HepG2 (cell line): Measurements from ENCODE around the gene FBF1. TPM values are rescaled to one million over a fixed set of nuclear protein-coding genes. Genes with fewer than 3 reads are reported as not detected.

ENCODE experiments used
- ATAC-seq: fragments of 200-7000 bp; cut with Tn5 transposase; 3 replicates; pipeline ENCODE4 v1.9.1; 2020; ENCODE audit warnings: mild to moderate bottlenecking, moderate library complexity
- BruUV-seq: library from RNA; stranded (reverse); fragments of 400-500 nt; replicated peaks from 2 replicates; lab custom pipeline; 2021; lab: Mats Ljungman, UMichigan
- CTCF ChIA-PET: fragments of 300-600 bp; formaldehyde crosslinking; extraction: SDS; loops from one replicate; lab custom pipeline; 2021; ENCODE audit warnings: low total read pairs, inconsistent platforms, low intra/inter-chr PET ratio; lab: Yijun Ruan, JAX
- POLR2A ChIA-PET: fragments of 350-600 bp; sonication (Branson Sonifier 250); formaldehyde crosslinking; loops from one replicate; lab custom pipeline; 2020; ENCODE audit warnings: antibody characterized with exemption, inconsistent platforms; lab: Yijun Ruan, JAX
- DNase-seq: peaks from one replicate; pipeline ENCODE4 v3.0.0-alpha.2; 2015; ENCODE audit warnings: low spot score
- FAIRE-seq: peaks from 3 replicates; lab custom pipeline; 2011; peaks lifted over from hg19 to GRCh38; lab: Jason Lieb, UNC
- H2AFZ ChIP-seq: one replicate; pipeline ENCODE4 v1.6.1; 2011; ENCODE audit warnings: low read length, inconsistent platforms
- H3K27ac ChIP-seq: fragments of 300-600 bp; 3 replicates; pipeline ENCODE4 v1.8.0; 2011; ENCODE audit warnings: mixed run types, mild to moderate bottlenecking, mixed read lengths, low read length, inconsistent platforms; ENCODE audit not compliant: insufficient read depth; ENCODE audit errors: extremely low read length
- H3K27me3 ChIP-seq, 2 experiments: fragments of 200-600 bp in 1 of 2; 2 replicates in 1 of 2; 3 replicates in 1 of 2; pipeline versions ENCODE4 v1.6.0 to v1.8.0; 2011; ENCODE audit warnings: low read length in 2 of 2, mild to moderate bottlenecking in 2 of 2, moderate library complexity in 2 of 2, inconsistent platforms in 1 of 2; ENCODE audit not compliant: insufficient read depth in 2 of 2, control insufficient read depth in 1 of 2
- H3K36me3 ChIP-seq, 2 experiments: fragments of 200-600 bp in 1 of 2; replicated peaks in 1 of 2; 2 replicates in 1 of 2; 3 replicates in 1 of 2; pipeline versions ENCODE4 v1.5.1 to v1.8.0; 2011; ENCODE audit warnings: low read length in 2 of 2, inconsistent platforms in 1 of 2; ENCODE audit not compliant: insufficient read depth in 2 of 2, control insufficient read depth in 1 of 2
- H3K4me1 ChIP-seq: 2 replicates; pipeline ENCODE4 v1.5.1; 2012; ENCODE audit warnings: low read length, inconsistent platforms; ENCODE audit not compliant: insufficient read depth
- H3K4me2 ChIP-seq: 2 replicates; pipeline ENCODE4 v1.6.0; 2011; ENCODE audit warnings: low read depth, low read length, inconsistent platforms
- H3K4me3 ChIP-seq, 3 experiments: fragments of 200-600 bp in 1 of 3; sonication (generic), shearing (Covaris generic) in 1 of 3; replicated peaks in 1 of 3; 2 replicates each; pipeline ENCODE4 v1.5.1; 2011 to 2016; ENCODE audit warnings: low read length in 3 of 3, inconsistent platforms in 2 of 3, low read depth in 2 of 3, mild to moderate bottlenecking in 2 of 3, control low read depth in 1 of 3, mixed read lengths in 1 of 3; ENCODE audit not compliant: insufficient read depth in 1 of 3
- H3K79me2 ChIP-seq: one replicate; pipeline ENCODE4 v1.6.1; 2011; ENCODE audit warnings: low read length, inconsistent platforms; ENCODE audit not compliant: insufficient read depth
- H3K9ac ChIP-seq: 2 replicates; pipeline ENCODE4 v1.6.0; 2011; ENCODE audit warnings: mild to moderate bottlenecking, low read depth, low read length, inconsistent platforms; ENCODE audit not compliant: insufficient read depth
- H3K9me3 ChIP-seq: 2 replicates; pipeline ENCODE4 v1.5.1; 2012; ENCODE audit warnings: mild to moderate bottlenecking, low read length
- H4K20me1 ChIP-seq: 2 replicates; pipeline ENCODE4 v1.6.0; 2011; ENCODE audit warnings: inconsistent platforms, mild to moderate bottlenecking, low read length, moderate library complexity; ENCODE audit not compliant: insufficient read depth
- BCL6 ChIP-seq: IDR thresholded peaks from 2 replicates; pipeline ENCODE4 v1.6.1; 2016; ENCODE audit warnings: missing genetic modification reagents, missing compliant biosample characterization
- EHMT2 ChIP-seq: fragments of 200-600 bp; sonication (generic); IDR thresholded peaks from 2 replicates; pipeline ENCODE4 v1.7.0; 2017; ENCODE audit warnings: antibody characterized with exemption, low read depth, low read length, borderline replicate concordance
- ESRRA ChIP-seq: sonication (generic); formaldehyde crosslinking; IDR thresholded peaks from 2 replicates; pipeline ENCODE4 v1.5.1; 2020; ENCODE audit warnings: mild to moderate bottlenecking, low read depth, missing genetic modification reagents
- HOXA3 ChIP-seq: sonication (generic); formaldehyde crosslinking; IDR thresholded peaks from 2 replicates; pipeline ENCODE4 v1.5.0; 2020; ENCODE audit warnings: missing genetic modification reagents
- KDM3A ChIP-seq: IDR thresholded peaks from 2 replicates; pipeline ENCODE4 v1.6.1; 2018; ENCODE audit warnings: low read depth, missing compliant biosample characterization
- RFXANK ChIP-seq: IDR thresholded peaks from 2 replicates; pipeline ENCODE4 v1.6.1; 2016
- SP1 ChIP-seq, 2 experiments: fragments of 450-650 bp in 1 of 2; sonication (generic) in 1 of 2; formaldehyde crosslinking in 1 of 2; IDR thresholded peaks; 2 replicates each; pipeline versions ENCODE4 v1.4.0 to v1.6.1; 2016 to 2020; ENCODE audit warnings: missing genetic modification reagents in 1 of 2
- SSRP1 ChIP-seq: IDR thresholded peaks from 2 replicates; pipeline ENCODE4 v1.6.1; 2016; ENCODE audit warnings: control low read depth
- TIGD3 ChIP-seq: sonication (generic); formaldehyde crosslinking; IDR thresholded peaks from 2 replicates; pipeline ENCODE4 v1.5.1; 2020; ENCODE audit warnings: mild to moderate bottlenecking, missing genetic modification reagents, borderline replicate concordance
- ZNF20 ChIP-seq: sonication (generic); formaldehyde crosslinking; IDR thresholded peaks from 2 replicates; pipeline ENCODE4 v1.4.0; 2020; ENCODE audit warnings: mild to moderate bottlenecking, moderate library complexity, missing genetic modification reagents
- ZNF512B ChIP-seq: sonication (generic); formaldehyde crosslinking; IDR thresholded peaks from 2 replicates; pipeline ENCODE4 v1.5.1; 2020; ENCODE audit warnings: missing genetic modification reagents, mild to moderate bottlenecking, borderline replicate concordance
- ZNF580 ChIP-seq: IDR thresholded peaks from 2 replicates; pipeline ENCODE4 v1.6.1; 2016; ENCODE audit warnings: low read depth, borderline replicate concordance
- ZNF710 ChIP-seq: sonication (generic); formaldehyde crosslinking; IDR thresholded peaks from 2 replicates; pipeline ENCODE4 v1.5.0; 2020; ENCODE audit warnings: mild to moderate bottlenecking, missing genetic modification reagents, borderline replicate concordance
- ZNF740 ChIP-seq: sonication (generic); formaldehyde crosslinking; IDR thresholded peaks from 2 replicates; pipeline ENCODE4 v1.4.0; 2020; ENCODE audit warnings: missing genetic modification reagents
- ZSCAN12 ChIP-seq: sonication (generic); formaldehyde crosslinking; IDR thresholded peaks from 2 replicates; pipeline ENCODE4 v1.9.0; 2021; ENCODE audit warnings: mild to moderate bottlenecking, missing genetic modification reagents
- WGBS: methylation state at CpG from one replicate; pipeline ENCODE4 v1.1.6; 2017; ENCODE audit warnings: low lambda C conversion rate; 5-methylcytosine and 5-hydroxymethylcytosine counted together
- in situ Hi-C: cut with HindIII; loops from 2 replicates; pipeline ENCODE4 v1.10.0; 2017; ENCODE audit warnings: low pct_unique_long_range_greater_than_20kb; ENCODE audit not compliant: extremely low pct_ligation_motif_present
- intact Hi-C: fragments of 100-400 bp; cut with micrococcal nuclease; formaldehyde crosslinking; loops from one replicate; pipeline ENCODE4 v1.10.0; 2022; ENCODE audit not compliant: unreplicated experiment
- polyA plus RNA-seq, 8 experiments: library from polyadenylated mRNA; depleted of rRNA in 3 of 8; stranded (reverse) in 7 of 8; unstranded in 1 of 8; fragments of >200 nt; fragmentation: Illumina TruSeq in 4 of 8; extraction: Trizol in 4 of 8; gene quantifications; 2 replicates each; pipeline versions ENCODE4 v1.2.1 to v1.2.3, GENCODE V29; 2011 to 2016; ENCODE audit warnings: low read depth in 4 of 8, missing spikeins in 1 of 8, mixed read lengths in 1 of 8; ENCODE audit not compliant: insufficient read depth in 1 of 8
- total RNA-seq, 5 experiments: library from RNA; depleted of rRNA; stranded (reverse); fragments of >200 nt; fragmentation: Illumina TruSeq; extraction: Trizol; gene quantifications; 2 replicates each; pipeline ENCODE4 v1.2.3, GENCODE V29; 2016; ENCODE audit warnings: low read depth in 1 of 5

Gene FBF1
- total and polyA plus RNA-seq, 2 of the 13 experiments (the other 11 are each of a cell fraction or from before 2014, with no cell fraction given): 2.4 to 8.1 TPM

- DNase-seq (no peak), FAIRE-seq (no peak), ATAC-seq (no peak)
- H3K27me3 ChIP-seq: no peaks in the 10 kb centered on the region
- no peak overlapping the region for H3K4me3 ChIP-seq
- no peaks in the 10 kb centered on the region for H3K79me2 ChIP-seq
- in situ Hi-C loops: no loop called here
- CTCF ChIA-PET: no interaction called here
- H3K4me2 ChIP-seq: no peak overlapping the region
- 84% methylated on average over 4 of the region's 4 CpGs for WGBS
- H3K9me3 ChIP-seq: no peaks in the 10 kb centered on the region
- TF ChIP-seq SP1 (IDR thresholded peaks at IDR 0.05) (no peak), SP1 (CRISPR knock-in tag; IDR thresholded peaks at IDR 0.05) (no peak), HOXA3 (CRISPR knock-in tag) (no peak), ZNF20 (CRISPR knock-in tag) (no peak), ZSCAN12 (no peak), ZNF740 (CRISPR knock-in tag) (no peak), BCL6 (no peak), ESRRA (CRISPR knock-in tag) (no peak), RFXANK (CRISPR knock-in tag) (no peak), ZNF512B (no peak), ZNF710 (CRISPR knock-in tag) (no peak), SSRP1 (CRISPR knock-in tag) (no peak), TIGD3 (CRISPR knock-in tag) (no peak), KDM3A (CRISPR knock-in tag) (no peak), EHMT2 (no peak), ZNF580 (no peak)
- BruUV-seq: no TSS peak
- H3K4me1 ChIP-seq: peaks cover 6% of the 10 kb centered on the region; the same call in 1 of the 2 replicates
- H2AFZ ChIP-seq: no peak overlapping the region
- POLR2A ChIA-PET: interaction anchor here (1.4 kb wide), 1 partner anchor 63 kb away, joined by 4 read pairs; no protein-coding TSS in a partner anchor
- H3K36me3 ChIP-seq: no peaks in the 10 kb centered on the region
- no peaks in the 10 kb centered on the region for H4K20me1 ChIP-seq
- intact Hi-C loops: no loop called here
- no peak overlapping the region for H3K27ac ChIP-seq
- H3K9ac ChIP-seq: no peak overlapping the region
Measured at GRCh38 chr17:75933808-75934207, 7.0 kb downstream of the FBF1 start.
